ENCODE measurements around the gene TECPR2.
A peak's percentile ranks its signal among the peaks of the same experiment; 100 is the strongest.
"Not testable (repeated sequence)": the region's sequence is repeated elsewhere in the genome, so short reads cannot be mapped to it uniquely, and the experiment has no call there.

TECPR2 gene

DNA sequence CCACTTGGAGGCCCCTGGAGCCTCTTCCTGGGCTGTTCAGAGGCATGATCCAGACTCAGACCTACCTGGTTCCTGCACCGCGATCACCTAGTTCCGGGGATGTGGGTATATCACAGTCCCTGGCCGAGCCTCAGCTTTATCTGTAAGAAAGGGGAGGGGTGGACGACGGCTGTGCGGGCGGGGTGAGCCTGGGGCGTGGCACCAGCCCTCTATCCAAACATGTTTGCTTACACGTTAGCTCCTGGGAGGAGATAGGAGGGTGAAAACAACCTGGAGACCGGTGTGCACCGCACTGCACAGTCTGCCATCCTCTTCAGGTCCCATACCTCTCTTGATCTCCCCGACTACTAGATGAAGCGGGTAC is 145.7 kb downstream of the TECPR2 start:
- no peak for DNase-seq

DNA sequence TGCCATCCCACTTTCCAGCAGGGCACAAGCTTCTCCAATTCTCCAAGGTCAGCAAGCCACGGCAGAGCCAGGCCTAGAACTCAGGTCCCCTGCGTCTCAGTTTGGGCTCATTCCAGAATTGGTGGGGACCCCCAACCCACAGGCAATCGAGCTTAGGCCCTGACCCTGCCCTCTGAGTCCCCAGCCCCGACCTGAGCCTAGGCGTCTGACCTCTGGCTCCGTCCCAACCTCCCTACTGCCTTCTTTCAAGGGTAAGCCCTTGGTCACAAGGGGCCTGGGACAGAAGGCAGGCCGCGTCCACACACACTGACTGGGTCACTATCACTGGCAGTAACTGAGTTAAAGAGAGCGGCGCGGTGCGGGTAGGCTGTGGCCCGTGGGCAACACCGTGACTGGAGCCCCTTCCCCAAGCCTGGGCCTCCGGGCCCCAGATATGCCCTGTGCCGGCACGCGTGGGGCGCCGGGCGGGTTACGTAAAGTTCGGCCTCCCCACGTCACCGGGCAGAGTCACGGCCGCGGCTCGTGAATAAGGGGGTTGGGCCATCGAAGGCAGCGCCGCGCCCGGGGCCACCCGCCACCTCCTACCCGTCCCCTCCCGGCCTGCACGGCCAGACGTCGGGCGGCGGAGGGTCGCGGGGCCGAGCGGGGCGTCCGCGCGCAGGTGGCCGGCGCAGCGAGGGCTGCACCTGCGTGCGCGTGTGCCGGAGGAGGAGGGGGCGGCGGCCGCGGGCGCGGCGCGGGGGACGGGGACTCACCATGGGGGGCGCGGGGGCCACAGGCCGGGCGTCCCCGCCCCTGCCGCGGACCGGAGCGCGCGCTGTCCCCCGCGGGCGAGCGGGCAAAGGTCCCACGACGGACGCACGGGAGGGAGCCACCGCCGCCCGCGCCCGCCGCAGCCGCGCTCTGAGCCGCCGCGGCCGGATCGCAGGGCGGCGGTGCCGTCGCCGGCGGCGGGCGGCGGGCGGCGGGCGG is 146.3 kb downstream of the TECPR2 start:
- peak in 23 of 58 donors; percentile 18 to 67 (median 36) for DNase-seq

DNA sequence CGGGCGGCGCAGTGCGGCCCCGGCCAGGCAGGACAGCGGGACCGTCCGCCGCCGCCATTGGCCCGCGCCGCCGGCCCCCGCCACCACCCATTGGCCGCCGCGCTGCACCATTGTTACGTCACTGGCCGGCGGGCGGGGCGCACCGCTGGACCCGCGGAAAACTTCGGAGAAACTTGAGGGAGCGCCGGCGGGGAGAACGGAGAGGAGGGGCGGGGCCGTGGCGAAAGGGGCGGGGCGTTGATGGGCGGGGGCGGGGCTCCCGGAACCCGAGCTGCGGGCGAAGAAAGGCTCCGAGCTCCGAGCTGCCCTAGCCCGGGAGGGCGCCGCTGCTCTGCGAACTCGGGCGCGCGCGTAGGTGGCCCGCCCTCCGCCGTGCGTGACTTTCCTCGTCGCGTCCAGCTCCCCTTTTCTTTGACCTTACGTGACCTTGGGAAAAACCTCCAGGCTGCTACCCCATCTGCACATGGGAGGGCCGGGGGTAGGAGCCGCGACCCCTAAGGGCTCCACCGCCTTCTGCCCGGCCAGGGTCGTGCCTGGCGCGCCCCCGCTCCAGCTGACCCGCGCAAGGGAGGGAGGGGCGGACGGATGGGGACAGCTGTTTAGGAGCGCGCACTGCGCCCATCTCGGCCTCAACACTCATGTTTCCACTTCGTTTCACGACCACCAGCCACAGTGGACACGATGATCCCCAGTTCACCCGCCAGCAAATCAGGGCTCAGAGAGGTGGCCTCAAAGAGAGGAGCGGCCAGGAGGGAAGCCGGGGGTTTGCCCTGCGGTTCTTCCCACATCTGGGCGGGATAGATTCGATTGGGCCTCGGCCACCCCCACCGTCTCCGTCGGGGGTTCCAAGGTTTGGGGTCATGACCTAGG is 147.2 kb downstream of the TECPR2 start, which contains the start of gene ANKRD9:
ANKRD9 (minus strand) TSS at position 31 of the 870 bp plus-strand sequence. CDS start 1,887 bp downstream, outside the sequence.
- peak in 56 of 58 donors; percentile 39 to 92 (median 82) for DNase-seq

DNA sequence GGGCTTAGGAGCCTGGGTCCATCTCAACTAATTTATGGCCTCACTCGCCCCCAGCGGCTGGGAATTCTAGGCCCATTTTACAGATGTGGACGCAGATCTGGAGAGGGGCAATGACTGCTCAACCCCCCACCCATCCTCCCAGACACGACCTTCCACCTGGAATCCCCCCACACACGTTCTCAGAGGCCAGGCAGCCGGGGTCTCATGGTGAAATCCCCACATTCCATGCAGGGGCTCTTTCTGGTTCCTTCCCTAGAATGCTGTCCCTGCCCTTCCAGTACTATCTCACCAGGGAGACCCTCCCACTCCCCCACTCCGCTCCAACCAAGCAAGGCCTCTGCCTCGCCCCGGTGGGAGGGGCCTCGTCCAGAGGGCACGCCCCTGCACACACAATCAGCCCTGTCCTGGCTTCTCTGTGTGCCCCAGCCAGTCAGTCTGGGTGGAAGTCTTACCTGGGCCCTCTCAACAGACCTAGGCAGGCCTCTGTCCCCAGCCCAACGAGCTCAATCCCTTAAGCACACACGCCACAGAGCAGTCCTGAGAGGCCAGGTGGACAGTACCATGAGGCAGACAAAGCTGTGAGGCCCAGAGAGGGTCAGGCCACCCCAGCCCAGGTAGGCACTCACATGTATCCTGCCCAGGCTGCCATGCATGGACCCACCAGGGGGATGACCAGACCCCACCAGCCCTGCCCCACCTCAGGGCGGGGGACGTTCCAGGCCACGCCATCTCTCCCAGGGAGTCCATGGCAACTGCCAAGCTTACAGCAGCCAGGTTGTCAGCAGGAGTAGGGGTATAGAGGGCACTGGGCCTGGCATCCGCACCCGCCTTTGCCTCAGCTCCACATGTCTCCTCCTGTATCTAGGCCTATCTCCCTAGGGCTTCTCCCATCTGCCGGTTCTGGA is 148.1 kb downstream of the TECPR2 start:
- DNase-seq, result no peak

DNA sequence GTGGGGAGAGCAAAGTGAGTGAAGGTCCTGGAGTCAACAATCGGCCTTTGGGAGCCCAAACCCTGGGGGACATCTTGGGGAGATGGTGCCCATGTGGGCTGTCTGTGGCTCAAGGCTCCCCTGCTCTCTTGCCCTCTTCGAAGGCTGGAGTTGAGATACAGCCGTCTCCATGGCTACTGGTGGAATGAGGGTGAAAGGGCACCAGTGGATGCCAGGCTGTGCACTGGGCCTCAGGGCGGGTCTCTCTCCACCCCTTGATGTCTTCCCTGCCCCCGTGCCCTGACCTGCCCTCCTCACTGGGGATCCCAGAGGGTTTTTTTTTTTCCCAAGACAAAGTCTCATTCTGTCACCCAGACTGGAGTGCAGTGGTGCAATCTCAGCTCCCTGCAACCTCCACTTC is 148.8 kb downstream of the TECPR2 start:
- no peak for DNase-seq

DNA sequence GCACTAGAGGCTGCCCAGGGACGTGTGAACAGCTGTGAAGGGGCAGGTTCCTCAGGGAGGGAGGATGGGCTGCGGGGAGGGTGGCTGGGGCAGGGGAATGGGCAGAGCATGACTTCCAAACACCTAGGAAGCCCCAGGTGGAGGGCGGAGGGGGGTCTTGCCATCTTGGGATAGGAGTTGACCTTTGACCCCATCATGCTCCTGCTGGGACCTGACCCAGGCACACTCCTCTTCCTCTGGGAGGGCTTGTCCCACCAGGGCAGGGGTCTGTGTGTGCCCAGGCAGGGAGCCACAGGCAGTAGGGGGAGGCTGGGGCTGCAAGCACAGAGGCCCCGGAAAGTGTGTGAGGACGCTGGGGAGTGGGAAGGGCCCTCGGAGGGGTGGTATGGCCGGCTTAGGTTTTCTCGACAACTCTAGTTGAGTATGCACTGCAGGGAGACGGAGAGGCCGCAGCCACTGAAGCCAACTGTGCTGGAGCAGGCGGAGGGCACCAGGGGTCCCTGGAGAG is 150.1 kb downstream of the TECPR2 start:
- DNase-seq, result no peak

DNA sequence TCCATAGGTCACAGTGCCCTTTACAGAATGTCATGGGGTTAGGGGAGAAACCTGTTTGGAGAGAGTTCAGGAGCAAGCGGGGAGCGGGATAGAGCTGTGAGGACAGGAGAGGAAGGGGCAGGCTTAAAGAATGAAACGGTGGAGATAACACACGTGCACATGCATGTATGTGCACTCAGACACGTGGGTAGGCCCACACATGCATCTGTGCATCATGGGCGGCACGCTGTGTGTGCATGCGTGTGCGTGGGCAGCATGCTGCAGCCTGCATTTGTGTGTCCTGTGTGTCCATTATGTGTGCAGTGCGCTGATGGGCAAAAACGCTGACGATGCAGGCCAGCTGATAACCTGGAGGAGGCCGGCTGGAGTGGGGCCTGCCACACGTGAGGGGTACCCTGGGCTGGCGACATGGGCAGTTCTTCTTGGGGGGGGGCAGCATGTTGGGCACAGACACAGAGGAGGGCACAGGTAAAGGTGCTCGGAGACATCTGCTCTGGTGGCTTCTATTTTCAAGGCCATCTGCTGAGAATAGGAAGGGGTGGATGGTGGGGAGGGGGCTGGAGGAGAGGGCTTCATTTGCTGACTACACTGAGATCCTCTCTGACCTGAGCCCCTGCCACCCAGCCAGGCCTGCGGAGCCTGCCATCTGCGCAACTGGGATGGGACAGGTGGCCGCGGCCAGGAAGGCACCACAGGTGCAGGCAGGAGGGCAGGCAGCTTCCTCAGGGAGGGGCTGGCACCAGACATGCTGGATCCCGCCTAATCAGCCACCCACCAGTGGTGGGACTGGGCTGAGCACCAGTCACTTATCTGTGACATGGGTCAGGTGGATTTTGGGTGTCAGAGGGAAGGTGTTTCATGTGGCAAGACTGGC is 151.4 kb downstream of the TECPR2 start:
- no peak for DNase-seq

DNA sequence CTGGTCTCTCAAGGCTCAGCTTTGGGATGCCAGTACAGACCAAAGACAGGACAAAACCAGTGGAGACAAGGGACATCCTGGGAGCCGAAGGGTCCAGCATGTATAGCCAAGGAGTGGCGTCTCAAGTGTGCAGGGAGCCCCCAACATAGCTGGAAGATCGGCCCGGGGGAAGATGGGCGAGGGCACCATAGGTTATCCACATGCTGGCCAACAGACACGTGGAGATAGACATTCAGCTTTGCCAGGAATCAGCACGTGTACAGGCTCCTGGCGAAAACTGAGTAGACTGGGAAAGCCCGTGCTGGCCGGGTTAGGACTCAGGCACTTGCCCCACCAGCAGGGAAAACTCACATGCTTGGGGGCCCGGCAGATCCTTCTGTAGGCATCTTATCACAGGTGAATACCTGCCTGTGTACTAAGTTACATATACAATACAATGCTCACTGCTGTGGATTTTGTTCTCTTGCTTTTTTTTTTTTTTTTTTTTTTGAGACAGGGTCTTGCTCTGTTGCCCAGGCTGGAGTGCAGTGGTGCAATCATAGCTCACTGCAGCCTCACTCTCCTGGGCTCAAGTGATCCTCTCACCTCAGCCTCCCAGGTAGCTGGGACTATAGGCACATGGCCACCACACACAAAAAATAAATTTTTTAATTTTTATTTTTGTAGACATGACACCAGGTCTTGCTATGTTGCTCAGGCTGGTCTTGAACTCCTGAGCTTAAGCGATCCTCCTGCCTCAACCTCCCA is 152.4 kb downstream of the TECPR2 start:
- no peak for DNase-seq

DNA sequence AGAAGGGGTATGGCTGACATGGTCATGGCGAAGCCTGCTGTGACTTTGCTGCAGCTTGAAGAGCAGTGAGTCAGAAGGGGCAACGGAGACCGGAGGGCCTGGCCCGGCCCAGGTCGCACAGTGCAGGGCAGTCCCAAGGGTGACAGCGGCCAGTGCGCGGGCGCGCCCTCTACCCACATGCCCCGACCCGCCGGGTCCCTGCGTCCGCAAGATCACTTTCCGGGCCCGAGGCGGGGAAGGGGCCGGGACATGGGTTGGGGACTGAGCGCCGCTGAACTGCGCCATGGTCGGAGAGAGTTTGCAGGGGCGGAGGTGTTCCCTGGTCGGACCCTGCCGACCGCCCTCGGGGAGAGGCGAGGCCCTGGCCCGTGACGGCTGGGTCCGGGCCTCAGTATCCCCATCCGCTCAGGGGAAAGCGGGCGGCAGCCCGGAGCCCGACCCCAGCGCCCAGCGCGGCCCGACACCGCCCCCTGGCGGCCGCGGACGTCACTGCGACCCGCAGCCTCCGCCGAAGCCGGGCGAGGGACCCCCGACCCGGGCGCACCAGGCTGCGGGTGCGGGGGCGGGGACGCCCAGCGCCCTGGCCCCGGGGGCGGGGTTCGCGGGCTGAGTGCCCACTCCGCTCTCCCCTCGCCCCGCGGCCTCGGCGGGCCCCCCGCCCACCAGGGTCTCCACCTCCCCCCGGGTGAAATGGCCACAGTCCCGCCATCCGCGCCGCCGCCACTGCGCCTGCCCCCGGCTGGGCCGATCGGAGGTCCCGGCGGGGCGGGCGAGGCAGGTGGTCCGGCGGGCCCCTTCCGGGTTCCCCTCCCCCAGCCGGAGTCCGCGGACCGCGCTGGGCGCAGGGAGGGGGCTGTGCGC is 154.0 kb downstream of the TECPR2 start:
- DNase-seq, result peak in 29 of 58 donors; percentile 21 to 74 (median 48)

DNA sequence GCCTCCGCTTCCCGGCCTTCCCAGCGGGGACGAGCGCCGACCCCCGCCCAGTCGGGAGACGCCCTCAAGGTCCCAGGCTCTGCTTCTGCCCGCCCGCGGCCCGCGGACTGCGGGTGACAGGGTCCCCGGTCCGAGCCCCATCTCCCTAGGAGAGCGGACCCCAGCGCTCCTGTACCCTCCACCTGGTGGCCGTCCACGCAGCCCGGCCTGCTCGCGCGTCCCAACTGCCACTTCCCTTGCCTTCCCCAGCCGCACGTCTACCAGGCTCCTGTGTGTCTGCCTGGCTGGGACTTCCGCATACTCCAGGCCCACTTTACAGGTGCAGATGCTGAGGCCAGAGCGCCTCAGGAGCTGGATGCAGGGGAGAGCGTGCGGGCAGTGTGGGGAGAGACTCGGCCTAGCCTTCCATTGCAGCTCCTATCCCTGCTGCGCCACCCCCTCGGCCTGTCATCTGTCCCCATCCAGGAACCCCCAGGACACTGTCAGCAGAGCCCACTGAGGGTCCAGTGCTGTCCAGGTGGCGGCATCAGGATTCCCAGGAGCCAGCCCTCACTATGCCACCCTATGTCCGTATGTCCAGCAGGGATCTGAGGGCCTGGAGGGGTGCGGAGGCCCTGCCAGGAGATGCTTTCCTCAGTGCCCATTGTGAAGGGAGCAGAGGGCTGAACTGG is 154.8 kb downstream of the TECPR2 start:
- no peak for DNase-seq

DNA sequence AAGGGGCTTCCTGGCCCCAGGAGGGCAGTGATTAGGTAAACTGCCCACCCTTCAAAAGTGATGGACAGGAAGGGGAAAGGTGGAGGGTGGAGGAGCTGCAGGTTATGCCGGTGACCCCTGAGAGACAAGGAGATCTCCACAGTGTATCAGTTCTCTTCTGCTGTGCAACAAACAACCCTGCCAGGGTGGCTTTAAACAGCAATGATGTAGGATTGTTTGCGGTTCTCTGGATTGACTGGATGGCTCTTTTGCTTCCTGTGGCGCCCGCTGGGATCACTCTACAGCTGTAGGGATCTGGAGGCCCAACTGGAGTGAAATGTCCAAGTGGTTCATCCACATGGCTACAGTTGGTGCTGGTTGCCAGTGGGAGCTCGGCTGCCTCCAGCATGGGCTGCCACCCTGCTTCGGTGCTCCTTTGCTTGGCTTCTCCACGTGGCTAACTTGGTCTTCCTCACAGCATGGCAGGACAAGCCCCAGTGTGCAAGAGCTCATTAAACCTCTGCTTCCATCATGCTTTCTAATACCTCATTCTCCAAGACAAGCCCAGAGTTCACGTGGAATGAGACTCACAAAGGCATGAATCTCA is 155.4 kb downstream of the TECPR2 start:
- DNase-seq, result no peak

DNA sequence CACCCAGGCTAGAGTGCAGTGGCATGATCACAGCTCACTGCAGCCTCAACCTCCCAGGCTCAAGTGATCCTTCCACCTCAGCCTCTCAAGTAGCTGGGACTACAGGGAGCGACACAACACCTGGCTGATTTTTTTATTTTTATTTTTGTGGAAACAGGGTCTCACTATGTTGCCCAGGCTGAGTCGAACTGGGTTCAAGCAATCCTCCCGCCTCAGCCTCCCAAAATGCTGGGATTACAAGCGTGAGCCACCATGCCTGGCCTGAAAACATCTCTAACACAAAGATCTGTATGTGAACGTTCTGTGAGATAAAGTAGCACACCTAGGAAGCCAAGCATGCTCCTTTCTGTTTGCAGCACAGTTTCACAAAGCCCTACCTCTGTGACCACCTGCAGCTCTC is 157.0 kb downstream of the TECPR2 start:
- DNase-seq, result not testable (repeated sequence)

DNA sequence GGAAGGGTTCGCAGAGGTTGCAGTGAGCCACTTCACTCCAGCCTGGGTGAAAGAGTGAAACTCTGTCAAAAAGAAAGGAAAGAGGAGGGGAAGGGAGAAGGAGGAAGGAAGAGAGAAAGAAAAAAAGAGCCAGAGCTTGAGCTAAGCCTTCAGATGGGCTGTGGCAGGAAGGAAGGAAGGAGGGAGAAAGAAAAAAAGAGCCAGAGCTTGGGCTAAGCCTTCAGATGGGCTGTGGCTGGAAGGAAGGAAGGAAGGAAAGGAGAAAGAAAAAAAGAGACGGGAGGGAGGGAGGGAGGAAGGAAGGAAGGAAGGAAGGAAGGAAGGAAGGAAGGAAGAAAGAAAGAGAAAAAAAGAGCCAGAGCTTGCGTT is 160.4 kb downstream of the TECPR2 start:
- no peak for DNase-seq

DNA sequence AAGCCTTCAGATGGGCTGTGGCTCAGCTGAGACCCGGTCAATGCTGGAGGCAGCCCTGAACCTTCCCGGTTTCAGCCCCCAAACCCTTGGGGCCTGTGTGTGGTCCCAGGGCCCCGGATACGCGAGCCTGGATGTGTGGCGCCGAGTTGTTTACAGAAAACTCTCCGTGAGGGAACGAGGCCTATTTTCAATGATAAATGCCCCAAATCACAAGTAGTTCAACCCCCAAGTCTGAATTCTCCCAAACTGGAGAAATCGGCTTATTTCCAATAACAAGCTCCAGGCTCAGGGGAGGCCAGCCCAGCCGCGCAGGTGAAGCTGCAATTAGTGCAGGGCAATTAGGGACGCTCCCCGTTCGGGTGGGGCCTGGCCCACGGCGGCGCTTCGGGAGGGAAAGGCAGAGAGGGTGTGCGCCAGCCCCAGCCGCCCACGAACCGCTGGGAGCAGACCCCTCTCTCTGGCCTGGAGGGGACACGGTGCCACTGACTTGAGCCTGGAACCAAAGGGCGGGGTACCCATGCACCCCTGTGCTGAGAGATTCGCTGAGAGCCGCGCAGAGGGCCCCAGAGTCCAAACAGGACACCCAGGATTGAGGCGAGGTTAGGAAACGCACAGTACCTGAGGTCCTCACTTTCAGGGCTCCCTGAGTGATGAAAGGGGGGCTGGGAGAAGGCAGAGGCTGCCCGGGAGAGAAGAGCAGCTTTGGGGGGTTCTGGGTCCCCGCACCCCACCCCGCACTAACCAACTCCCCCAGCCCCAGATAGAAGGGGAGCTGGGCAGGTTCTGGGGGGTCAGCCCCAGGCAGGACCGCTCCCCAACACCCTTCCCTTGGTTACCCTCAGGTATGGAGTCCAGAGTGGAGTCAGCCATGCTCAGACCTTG is 161.1 kb downstream of the TECPR2 start:
- no peak for DNase-seq

DNA sequence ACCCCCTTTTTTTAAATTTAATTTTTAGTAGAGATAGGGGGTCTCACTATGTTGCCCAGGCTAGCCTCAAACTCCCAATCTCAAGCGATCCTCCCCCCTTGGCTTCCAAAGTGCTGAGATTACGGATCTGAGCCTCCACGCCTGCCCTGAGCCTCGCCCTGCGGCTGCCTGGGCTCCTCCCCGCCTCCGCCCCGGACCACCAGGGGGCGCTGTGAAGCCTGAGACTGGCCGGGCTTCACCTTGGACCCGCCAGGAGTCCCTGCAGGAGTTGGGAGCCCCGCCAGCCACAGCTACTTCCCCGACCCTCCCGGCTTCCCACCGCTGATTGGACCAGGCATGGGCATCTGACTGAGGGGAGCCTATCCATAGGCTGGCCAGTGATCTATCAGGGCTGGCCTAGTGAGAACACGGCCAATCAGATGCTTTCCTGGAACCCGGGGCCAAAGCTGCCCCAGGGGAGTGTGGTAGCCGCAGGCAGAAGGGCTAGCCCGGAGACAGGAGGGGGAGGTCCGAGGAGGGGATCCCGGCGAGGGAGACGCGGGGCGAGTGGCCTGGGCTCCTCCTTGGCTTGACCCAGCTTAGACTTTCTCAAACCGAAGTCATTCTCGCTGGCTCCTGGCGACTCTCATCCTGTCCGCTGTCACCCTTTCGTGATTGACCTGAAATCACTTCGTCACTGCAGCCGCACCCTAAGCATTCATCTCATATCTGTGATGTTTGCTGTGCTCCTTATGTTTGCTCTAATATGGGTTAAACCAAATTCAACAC is 161.9 kb downstream of the TECPR2 start:
- DNase-seq, result peak; percentile 75 to 99 (median 96)
